Stimulated activated CD4-positive, alpha-beta T cell treated with anti-CD3 and anti-CD28 coated beads, Interleukin-4, amount 100 ng/mL, for 4 hours (primary cell): ENCODE data around the gene TM4SF20.
A peak's percentile ranks its signal among the peaks of the same experiment; 100 is the strongest.

Experiments
- DNase-seq, 2 experiments: peaks; one replicate each; pipeline ENCODE4 v3.0.0-alpha.2; 2020

Gene TM4SF20

GRCh38 chr2:227379095-227379494 is at the start of gene TM4SF20:
TM4SF20 (minus strand) TSS chr2:227379306; CDS start chr2:227379268, 38 bp downstream.
- DNase-seq: no peak

DNA sequence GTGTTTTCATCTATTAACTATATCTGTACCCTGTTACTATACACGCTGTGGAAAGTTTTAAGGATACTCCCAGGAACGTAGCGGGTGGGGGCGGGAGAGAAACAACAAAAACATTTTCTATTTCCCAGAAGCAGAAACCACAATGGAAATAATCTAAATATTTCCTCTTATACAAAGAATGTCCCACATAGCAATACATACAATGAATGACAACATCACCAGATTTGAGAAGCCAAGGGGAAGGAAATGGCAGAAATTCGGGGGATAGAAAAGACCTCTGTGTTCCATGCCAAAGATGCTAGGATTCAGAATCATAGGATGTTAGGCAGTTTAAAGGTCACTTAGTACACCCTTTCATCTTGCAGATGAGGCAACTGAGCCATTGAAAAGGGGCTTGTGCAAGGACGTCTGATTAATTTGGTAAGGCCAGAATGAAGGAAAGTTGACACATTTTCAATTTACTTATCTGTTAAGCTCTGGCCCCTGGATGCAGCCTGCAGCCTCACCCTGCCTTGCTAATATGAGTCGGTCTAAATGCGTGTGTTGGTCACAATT is 49.7 kb upstream of the TM4SF20 start:
- DNase-seq: no peak

DNA sequence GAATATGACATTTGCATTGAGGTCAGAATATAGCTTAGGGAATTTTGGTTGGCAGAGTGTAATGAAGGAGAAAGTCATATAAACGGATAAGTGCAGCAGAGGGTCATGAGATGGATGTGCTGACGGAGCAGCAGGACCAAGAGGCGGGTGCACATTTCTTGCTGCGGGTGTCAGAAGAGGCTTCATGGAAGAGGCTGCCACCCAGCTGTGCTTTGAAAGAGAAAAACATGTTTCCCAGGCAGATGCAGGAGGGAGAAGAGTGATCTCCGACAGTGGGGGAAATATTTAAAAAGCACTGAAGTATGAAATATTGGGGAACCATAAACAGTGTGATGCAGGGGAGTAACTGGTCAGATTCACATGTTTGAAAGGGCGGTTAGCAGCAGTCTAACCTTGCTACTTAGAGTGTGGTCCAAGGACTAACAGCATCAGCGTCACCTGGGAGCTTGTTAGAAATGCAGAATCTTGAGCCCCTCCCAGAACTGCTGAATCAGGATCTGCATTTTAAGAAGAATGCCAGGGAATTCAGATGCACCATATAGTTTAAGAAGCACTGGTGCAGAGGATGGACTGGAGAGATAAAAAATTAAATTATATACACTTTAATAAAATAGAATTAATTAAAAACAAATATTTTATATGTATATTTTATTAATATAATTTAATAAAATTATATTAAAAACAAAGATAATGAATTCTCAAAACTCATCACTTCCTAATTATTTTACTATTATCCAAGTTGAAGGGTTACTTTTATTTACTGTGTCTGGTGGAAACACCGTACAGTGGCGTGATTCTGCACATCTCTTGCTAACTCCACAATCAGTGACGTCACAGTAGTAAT is 44.8 kb upstream of the TM4SF20 start:
- no peak for DNase-seq

GRCh38 chr2:227420087-227421052 is 41.3 kb upstream of the TM4SF20 start:
- DNase-seq: no peak

GRCh38 chr2:227416701-227417100 is 37.6 kb upstream of the TM4SF20 start:
- DNase-seq: no peak

DNA sequence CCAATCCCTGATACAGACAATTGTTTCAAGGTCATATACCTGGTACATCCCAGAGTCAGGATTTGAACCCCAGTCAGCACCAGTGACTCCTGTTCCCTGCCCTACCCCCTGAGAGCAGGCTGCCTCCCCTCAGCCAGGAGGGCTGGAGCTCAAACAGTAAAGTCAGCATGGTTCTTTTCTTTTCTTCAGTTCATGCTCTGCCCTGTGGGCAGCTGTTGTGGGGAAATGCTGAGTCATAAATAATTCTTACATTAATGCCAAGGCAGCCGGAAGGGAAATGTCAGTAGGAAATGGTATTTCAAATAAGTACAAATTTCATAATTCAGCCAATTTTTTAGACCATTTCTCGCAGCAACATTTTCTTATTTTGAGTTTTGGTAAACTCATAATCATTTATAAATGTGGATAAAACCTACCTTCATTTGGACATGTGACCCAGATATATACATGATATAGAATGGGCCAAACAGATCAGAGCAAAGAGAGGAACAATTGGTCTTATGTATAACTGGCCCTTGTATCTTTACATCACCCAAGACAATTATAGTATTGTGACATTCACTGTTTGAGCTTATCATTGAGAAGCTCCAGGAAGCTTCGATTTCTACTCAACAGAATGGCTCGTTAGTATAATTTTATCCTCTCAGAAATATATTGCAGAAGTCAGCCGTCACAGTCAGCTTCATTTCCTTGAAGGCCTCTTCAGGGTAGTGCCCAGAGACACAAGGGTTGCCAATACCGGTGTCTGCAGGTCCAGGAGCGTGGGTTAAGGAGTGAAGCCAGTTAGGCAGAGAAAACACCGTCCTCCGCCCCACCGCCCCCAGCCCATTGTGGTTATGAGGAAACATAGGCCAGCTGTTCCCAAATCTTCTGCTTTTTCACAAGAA is 36.7 kb upstream of the TM4SF20 start:
- peak in 1 of 2 experiments; percentile 33 for DNase-seq

- DNase-seq: no peak
Measured at GRCh38 chr2:227414846-227415245, 35.7 kb upstream of the TM4SF20 start.

DNA sequence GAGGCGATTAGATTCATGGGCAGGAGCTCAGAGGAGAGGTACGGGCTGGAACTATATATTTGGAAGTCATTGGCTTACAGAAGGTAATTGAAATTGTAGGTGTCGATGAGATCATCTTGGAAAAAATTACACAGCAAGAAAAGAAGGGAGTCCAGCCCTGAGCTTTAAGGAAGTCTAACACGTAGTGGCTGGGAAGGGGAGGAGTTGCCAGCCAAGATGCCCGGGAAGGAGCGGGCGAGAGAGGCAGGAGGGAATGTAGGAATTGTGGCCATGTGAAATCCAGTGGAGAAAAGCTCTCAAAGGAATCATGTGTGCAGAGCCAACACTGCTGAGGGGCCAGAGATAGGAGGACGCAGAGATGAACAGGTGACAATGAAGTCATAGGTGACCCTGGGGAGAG is 34.3 kb upstream of the TM4SF20 start:
- no peak for DNase-seq

DNA sequence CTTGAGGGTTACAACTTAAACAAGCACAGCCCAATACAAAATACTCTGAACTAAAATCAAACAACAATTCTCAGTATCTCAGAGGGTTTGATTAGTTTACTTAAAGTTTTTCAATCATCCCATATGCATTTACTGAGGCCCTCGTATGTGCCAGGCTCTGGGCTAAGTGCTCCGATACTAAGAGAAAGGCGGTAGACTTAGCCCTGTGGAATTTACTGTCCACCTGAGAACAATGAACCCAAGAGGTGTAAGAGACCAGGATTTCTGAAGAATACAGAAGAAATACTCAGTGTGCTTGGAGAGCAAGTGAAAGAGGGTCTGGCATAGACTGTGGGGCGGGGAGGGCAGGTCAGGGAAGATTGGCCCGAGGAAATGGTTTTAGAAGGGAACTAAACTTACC is 33.8 kb upstream of the TM4SF20 start:
- no peak for DNase-seq

DNA sequence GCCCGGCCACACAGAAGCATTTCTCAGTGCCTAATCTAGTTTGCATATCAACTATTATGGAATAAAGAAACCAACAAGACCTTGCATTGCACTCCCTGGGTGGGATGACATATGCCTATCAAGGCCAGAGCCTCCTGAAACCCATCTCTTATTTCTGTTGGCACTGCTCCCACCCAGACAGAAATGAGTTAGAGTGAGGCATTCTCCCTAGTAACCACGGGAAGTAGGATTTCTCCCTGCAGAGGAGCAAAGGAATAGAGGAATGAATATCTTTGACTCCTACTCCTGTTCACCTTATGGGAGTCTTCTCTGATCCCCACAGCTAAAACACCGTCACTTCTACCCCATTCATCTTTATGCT is 32.9 kb upstream of the TM4SF20 start:
- DNase-seq: no peak

- peak; percentile 42 to 75 for DNase-seq
Measured at GRCh38 chr2:227411320-227411989, 32.3 kb upstream of the TM4SF20 start.

DNA sequence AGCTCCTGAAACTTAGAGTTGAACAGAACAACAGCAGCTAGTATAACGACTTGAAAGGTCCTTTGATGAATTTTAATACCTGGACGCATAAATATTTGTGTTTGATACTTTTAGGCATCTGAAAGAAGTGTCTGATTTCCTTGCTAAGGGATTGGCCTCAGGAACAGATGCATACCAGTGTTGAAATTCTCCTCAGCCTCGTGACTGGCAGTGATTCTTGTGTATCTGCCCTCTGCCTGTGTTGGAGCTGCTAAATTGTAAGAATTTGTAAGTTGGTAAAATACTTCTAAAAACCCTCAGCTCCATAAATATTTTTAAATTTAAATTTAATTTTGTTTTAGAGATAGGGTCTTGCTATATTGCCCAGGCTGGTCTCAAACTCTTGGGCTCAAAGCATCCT is 31.1 kb upstream of the TM4SF20 start:
- DNase-seq: no peak

DNA sequence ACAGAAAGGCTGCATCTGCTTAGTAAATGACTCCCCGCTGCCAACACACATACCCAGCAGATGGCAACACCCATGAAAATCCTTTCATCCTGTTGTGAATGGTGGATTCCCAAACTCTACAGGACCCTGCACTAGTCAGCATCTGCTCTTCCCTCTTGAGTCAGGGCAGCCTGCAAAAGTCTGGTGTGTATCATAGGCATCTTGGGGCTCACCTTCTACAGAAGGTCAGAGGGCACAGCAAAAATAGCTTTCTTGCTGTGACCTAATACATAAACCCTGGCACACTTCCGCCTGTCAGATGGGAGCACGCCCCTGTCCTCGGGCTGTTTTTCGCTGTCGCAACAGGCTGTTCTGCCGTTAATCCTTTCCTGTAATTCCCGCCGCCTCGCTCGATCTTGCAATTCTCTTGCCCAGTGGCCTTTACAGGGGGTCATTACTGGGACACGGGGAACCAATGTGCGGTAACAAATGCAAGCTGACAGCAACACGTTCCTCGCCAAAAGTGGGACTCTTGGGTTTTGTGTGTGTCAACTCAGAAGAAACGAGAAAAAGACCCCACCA is 28.6 kb upstream of the TM4SF20 start:
- DNase-seq: no peak

GRCh38 chr2:227406177-227407031 is 27.3 kb upstream of the TM4SF20 start:
- no peak for DNase-seq

DNA sequence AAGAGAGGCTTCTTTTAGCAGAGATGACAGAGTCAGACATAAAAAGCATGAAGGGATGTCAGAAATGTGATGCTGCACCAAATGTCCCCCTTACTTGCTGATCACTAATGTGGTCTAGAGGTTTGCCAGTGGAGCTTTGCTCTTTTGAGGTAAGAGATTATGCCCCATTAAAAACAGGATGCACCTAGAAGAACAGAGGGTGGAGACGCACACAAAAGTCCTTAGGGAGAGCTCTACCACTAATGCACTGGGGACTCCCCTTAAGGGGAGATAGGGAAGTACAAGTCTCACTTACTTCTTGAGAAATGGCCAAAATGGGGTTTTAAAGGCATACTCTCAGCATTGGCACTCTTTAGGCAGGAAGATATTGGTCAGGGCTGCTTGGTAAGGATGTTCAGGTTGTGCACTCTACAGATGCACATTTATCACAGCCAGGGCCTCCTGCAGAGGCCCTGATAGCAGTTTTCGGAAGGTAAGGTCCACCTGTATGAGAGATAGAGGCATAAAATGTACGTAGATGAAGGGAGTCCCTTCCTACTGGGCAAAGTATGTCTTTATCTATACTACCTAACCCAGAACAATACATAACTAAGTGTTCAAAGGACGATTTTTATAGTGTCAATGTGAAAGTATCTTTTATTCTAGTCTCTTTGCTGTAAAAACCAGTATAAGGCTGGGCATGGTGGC is 25.6 kb upstream of the TM4SF20 start:
- no peak for DNase-seq

GRCh38 chr2:227402959-227403358 is 23.9 kb upstream of the TM4SF20 start:
- DNase-seq: no peak

GRCh38 chr2:227402321-227402720 is 23.2 kb upstream of the TM4SF20 start:
- no peak for DNase-seq

- no peak for DNase-seq
Measured at GRCh38 chr2:227401550-227401949, 22.4 kb upstream of the TM4SF20 start.
